Measurements from ENCODE around the gene CNTNAP2.

CNTNAP2 gene

DNA sequence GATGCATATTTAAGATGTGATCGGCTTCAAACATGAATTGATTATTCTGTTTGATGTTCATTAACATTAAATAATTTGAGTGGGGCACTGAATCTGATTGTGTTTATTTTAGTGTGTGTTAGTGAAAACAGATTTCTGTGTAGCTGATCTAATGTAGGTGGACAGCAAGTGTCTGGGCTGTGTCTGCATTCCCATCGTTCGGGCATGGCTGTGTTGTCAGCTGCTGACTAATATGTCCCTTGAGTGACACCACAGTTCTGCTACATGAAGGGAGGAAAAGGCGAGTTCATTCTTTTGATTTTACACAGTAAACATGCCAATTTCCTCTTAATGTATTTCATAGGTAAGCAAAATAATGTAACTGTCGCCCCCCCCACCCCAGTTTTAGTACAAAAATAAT is 203.0 kb downstream of the CNTNAP2 start:
- FAIRE-seq = no peak

DNA sequence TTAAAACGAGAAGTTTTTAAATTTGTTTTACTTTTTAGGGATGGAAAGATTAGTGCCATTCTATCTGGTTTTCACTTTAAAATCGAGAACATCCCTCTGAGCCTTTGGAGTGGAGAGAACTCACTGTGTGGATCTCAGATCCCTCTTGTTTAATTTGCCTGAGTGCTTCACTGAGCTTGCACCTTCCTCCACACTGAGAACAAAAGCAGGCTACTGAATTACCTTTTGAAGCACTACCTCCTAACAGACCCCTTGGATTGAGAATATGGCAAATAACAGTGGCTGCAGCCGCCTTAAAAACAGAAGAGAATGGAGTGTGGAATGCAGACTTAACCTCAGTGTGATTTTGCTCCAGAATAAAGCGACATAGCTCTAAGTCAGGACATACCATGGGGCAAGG is 204.7 kb downstream of the CNTNAP2 start:
- no peak for FAIRE-seq

DNA sequence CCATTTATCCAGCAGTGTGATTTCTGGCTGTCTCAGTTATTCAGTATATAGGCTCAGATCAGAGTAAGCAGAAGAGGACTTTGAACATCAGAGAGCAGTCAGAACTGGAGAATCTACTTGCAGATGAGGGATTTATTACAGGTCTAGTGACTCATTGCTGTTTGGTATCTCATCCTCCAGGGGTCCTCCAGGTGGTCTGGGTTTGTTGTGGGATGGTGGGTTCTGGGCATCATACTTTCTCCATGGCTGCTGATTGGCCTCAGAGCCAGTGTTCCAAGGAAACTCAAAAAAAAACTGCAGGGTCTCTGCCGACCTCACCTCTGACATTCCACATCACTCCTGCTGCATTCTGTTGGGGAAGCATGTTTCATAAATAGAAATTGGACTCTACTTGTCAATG is 214.8 kb downstream of the CNTNAP2 start:
- no peak for FAIRE-seq

DNA sequence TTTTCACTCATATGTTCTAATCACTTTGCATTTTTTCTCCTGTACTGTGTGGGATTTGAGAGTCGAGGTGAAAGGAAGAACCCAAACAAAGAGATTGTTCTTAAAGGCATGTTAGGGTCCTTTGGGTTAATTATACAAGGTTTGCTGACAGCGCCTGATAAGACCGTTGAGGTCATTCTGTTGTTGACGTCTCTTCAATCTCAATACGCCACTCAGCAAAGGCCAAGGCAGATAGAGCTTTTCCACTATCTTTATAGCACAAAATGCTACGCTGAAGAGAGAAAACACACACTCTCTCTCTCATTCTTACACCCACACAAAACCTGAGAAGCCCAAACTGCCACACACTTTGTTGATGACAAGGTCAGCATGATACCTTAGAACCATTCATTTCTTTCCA is 228.7 kb downstream of the CNTNAP2 start:
- FAIRE-seq = no peak

DNA sequence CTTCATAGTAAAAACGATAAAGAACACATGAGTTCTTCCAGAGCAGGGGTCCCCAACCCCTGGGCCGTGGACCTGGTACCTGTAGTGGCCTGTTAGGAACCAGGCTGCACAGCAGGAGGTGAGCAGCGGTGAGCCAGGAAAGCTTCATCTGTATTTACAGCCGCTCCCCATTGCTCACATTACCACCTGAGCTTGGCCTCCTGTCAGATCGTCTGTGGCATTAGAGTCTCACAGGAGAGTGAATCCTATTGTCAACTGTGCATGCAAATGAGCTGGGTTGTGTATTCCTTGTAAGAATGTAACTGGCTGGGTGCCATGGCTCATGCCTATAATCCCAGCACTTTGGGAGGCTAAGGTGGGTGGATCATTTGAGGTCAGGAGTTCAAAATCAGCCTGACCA is 229.5 kb downstream of the CNTNAP2 start:
- no peak for FAIRE-seq

DNA sequence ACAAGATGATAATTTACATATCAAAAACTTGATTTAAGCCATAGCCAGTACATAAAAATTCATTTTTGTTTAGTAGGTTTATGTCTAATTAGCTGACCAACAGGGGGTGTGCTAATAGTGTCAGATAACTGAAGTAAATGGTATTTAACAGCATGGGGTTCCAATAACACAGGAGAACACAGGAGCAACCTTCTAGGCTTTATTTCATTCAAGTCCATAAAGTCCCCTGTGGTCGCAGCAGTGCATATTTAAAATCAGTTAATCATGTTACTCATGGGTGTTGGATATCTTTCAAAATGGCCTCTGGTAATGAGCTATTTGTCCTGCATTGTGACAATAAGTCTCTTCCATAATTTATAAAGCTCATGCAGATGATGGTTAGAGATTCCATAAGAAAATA is 238.6 kb downstream of the CNTNAP2 start:
- FAIRE-seq = no peak

DNA sequence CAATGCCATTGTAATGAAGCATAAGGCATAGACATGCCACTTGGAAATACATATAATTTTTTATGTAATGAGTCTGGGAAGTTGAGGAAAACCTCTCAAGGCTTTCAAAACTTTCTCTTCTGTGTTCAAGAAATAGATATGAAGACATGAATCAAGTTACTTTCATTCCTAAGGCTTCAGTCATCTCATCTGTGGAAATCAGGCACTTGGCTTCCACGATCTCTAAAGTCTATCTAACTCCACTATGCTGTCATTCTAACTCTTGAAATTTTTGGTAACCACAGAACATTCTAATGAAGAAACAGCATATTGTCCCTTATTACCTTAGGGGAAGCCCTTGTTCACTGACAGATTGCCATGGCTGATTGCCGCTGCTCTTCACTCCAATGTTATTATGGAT is 242.6 kb downstream of the CNTNAP2 start:
- FAIRE-seq = no peak

DNA sequence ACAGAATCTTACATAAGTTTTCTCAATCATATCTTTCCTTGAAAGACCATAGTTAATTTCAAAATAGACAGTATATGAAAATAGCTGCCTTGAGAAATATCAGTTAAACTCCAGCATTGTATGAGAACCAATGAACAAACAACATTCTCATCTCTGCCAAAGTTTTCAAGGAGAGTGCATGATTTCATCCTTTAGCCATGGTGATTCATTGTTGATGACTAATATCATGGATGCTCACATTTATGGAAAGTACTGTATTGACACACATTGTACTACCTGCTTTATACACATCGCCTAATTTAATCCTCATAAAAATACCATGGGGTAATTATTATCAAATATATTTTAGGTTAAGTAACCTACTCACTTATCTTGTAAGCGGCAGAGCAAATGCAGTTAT is 250.3 kb downstream of the CNTNAP2 start:
- FAIRE-seq = no peak

DNA sequence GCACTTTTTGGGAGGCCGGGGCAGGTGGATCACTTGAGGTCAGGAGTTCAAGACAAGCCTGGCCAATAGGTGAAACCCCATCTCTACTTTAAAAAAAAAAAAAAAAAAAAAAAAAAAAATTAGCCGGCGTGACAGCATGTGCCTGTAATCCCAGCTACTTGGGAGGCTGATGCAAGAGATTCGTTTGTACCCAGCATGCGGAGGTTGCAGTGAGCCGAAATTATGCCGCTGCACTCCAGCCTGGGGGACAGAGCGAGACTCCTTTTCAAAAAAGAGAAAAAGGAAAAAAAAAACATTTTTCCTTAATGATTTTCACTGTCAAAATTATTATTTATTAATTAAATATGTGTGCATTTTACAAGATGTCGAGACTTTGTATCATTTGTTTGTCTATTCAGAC is 253.6 kb downstream of the CNTNAP2 start:
- no peak for FAIRE-seq

DNA sequence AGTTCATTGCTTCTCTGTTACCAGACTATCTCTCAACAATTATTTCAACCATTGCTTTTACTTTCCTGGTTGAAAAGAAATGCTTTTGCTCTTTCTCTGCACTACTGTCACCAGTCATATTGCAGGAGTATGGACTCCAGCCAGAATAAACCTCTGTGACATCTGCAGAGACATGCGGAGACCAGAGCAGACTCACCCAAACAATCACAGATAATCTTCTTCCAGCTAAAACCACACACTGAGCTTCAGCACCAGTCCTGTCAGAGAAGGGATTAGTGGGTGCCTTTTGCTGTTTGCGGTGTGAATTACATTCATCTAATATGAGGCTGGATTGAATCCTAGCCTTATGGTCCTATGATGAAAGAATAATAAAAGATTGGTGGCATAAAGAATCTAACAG is 258.6 kb downstream of the CNTNAP2 start:
- no peak for FAIRE-seq

DNA sequence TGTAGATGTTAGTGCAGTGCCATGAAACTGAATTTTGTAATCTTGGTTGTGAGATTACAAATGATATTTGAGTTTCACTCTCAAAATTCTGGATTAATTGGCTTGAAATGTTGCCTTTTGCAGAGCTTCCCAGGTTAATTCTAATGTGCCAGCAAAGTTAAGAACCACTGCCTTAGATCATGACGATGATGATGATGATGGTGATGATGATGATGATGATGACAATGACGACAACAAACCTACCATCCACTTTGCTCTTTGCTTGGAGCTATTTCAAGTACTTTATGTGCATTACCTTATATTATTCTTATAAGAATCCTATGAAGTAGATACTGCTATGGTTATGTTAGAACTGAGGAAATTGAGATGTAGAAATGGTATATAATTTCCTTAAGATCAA is 261.6 kb downstream of the CNTNAP2 start:
- no peak for FAIRE-seq

DNA sequence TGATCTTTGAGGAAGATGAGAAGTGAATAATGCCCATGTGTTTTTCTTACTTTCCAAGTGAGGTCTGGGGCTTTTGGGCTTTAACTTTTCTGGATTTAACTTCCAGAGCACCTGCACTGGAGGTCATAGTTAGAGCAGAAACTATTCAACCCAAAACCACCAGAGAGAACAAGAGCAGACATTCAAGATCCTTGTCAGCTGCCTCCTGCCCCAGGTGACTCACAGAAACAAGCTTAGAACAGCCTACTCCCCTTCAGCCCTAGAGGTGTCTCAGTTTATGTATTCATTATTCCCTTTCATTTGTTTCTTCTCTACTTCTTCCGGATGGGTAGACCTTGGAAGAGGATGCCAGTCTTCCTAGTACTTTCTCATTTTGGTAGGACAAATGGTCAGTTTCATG is 270.5 kb downstream of the CNTNAP2 start:
- FAIRE-seq = no peak

DNA sequence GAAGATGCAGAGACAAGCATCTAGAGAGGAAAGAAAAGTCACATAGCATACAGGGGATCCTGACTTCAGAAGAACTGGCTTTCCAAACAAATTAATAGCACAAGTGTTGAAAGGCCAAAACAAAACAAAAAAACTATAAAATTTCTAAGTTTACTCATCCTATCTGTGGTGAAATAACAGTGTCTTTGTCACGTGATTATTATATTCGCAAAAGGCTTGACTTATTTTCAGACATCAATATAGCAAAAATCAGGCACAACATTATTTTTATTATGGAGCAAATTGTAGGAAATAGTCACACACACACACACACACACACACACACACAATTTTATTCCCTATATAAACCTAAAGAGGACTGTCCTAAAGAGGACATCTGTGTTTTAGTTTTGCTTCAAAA is 272.3 kb downstream of the CNTNAP2 start:
- no peak for FAIRE-seq

DNA sequence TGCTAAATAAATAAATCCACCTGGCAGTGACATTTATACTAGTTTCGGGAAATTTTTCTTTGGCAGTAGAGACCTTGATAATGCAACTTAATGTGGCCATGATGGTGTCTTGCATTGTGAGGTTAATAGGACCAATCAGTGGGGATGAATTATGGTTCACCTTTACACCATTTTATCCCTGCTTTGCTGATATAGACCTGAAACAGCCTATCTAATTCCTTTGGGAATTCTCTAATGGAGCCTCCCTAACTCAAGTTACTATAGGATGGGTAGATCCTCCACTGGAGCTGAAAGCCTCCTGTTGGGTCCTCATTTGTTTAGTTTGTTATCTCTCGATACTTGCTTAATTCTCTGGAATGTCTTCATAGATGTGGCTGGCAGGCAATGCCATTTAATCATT is 276.7 kb downstream of the CNTNAP2 start:
- FAIRE-seq = no peak

DNA sequence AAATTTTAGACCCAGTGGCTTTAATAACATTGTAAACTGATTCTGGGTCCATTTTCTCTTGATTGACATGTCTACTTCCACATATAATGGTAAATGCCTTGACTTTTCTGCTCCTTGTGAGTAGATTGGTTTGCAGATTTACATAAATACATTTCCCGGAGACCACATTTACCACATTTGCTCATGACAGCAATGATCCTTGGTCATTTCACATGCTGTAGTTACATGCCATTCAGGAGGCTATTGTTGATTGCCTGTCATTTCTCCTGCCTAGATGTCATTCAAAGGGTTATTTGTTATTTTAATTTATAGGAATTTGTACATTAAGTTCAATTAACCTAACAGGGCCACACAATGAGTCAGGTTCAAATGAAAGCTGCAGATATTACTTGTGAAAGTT is 280.5 kb downstream of the CNTNAP2 start:
- FAIRE-seq = no peak

DNA sequence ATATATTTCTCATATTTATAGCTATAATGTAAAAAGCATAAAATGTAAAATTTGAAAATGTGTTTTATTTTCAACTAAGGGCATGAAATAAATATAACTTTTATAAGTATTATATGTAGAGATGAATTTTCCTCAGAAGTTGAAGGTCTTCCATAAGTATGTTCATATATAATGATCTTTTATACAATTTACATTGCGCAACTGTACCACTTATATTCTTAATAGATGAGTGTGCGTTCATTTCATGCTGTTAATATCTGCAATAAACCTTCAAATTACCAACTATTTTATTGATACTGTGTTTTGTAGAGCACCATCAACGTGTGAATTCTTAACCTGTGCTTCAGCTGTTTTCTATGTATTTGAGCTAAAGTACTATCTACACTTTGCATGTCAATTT is 285.3 kb downstream of the CNTNAP2 start:
- no peak for FAIRE-seq

DNA sequence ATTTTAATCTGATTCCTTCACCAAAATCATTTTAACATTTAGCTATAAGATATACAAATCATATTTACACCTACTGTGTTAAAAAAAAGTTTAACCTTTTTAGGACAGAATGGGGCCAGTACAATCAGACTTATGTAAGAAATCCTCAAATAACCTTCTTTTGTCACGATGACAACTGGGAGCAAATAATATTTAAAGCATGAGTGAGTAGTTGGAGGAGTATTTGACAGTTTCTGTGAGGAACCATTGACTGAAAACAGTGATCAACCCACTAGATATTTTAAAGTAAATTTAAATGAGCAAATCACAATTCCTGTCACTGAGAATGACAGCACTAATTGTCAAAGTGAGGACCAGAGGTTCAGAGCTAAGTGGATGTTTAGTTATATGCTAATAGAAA is 289.1 kb downstream of the CNTNAP2 start:
- FAIRE-seq = no peak

DNA sequence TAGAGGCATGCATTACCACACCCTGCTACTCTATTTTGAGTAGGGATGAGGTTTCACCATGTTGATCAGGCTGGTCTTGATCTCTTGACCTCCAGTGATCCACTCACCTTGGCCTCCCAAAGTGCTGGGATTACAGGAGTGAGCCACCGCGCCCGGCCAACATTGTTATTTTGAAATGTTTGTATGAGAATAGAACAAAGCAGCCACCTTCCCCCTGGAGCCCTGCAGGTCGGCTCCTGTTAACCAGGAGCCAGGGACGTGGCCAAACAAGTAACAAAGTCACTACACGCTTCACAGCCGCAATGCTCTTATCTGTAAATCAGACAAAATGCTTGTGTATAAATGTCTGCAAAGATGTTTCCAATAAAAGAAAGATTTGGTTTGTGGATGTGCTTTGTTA is 295.4 kb downstream of the CNTNAP2 start:
- no peak for FAIRE-seq

DNA sequence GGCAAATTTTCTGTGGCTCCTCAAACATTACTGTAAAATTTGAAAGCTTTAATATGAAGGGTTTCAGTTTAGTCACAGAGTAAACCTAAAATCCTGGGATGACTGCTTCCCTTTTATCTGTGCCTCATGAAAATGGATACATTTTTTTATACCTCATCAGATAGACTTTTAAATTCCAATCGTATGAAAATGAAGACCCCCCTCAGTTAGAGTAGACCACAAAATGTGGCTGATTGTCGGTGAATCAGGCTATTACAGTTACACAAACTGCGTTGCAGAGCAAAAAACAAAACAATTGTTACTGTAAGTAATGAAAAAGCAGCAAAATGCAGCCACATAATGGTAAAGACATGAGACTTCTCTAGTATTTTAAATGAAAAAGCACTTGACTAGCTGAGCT is 296.2 kb downstream of the CNTNAP2 start:
- FAIRE-seq = no peak

DNA sequence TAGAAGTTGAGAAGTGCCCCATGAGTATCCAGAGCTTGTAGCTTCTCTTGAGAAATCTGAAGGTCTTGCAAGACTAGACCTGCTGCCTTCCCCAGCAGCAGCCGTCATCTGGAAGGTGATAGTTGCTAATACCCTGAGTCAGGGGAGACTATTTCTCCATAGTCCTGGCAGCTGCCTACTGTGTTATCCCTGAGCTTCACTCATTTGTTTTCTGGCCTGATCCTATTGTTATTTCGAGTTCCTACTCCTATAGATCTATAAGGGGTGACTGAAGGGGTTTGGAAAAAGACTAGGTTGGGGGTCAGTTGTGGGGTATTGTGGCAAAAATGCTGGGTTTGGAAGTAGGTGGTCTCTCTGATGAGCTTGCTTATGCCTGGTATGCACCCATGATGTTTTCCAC is 297.8 kb downstream of the CNTNAP2 start:
- FAIRE-seq = no peak

DNA sequence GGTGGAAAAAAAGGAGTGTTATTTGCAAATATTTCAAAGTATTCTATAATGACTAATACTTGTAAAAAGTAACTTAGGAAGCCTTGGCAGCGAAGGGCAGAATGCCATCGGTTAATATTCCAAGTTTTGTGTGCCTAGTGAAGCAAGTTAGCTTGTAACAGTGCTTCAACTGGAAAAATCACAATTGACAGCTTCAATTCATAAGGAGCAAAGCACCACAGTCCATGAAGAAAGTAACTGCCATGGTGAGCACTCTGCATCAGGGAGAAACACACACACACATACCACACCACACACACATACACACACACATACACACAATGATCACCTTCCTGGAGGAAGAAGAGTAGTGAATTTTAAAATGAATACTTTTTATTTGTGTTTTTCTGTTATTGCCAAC is 298.3 kb downstream of the CNTNAP2 start:
- FAIRE-seq = no peak

DNA sequence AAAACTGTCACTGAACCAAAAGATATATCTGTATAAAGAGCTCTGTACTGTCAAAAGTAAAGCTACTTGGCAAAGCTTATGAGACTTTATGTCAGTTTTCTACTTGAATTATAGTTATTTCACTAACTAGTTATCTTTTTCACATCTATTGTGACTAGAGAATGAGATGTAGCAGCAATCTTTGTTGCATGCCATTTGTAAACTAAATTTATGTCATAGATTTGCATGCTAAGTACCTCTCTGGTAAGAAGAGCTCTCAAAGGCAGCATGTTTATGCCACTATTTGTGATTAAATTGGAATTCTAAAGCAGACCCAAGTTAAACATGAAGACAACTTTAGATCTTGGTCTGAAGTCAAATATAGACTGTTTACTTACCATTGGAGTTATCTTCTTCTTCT is 300.6 kb downstream of the CNTNAP2 start:
- no peak for FAIRE-seq

DNA sequence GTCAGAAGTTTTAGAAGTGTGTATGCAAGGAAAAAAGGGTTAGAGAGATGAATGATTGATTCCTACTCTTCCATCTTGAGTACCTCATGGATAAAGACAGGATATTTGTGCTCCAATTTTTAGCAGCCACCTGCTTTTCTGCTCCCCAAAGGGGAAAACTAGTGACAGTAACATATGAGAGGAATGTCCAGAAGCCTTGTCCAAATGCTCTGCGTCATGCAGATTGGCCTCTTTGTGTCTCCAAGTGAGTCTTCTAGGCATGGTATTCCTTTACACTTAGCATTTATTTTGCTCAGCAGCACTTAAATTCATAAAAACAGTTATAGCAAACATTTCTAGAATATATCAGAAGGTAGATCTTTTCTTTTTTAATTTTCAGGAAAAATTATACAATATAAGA is 306.8 kb downstream of the CNTNAP2 start:
- FAIRE-seq = no peak

DNA sequence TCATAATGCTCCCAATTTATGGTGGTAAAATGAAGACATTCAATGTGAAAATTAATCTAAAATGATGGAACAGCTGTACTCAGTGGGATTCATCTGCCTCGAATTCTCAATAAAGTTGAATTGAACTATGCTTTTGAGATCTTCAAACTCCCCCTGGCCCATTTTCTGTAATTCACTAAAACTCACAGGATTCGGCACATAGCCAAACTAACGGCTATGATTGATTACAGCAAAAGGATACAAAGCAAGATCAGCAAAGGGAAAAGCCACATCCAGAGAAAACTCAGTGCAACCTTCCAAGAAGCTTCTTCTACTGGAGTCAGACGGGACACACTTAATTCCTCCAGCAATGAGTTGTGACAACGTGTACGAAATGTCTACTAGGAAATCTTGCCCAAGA is 307.5 kb downstream of the CNTNAP2 start:
- FAIRE-seq = no peak

DNA sequence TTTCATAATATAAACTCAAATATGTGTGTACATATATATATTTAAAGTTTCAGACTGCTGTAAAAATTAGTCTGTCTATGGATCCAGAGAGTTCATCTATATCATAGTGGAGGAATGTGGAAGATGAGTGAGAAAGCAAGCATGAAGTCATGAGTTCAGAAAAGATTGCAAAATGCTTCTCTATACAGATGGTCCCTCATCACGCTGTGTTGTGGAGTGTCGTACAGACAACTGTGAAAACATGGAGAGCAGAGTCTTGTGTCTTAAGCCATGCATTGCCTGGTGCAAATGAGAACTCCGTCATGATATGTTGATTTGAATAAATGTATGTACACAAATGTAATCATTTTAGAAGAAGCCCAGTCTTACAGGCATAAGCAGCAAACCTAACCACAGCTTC is 316.9 kb downstream of the CNTNAP2 start:
- FAIRE-seq = no peak

DNA sequence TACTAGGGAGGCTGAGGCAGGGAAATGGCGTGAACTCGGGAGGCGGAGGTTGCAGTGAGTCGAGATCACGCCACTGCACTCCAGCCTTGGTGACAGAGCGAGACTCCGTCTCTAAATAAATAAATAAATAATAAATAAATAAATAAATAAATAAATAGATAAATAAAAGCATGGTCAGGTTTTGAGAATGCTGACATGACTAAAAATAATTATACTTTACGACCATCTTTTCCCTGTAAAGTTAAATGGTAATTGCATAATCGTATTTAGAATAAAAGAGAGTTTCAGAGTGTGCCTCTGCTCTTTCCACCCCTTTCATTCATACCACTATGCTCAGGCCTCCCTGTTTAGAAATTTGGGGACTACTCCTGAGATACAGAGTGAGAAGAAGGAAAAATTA is 326.5 kb downstream of the CNTNAP2 start:
- no peak for FAIRE-seq
